Ishikawa (cell line): Measurements from ENCODE around the gene CACYBP.

ENCODE experiments used
- CEBPB ChIP-seq: IDR thresholded peaks from 2 replicates; pipeline ENCODE4 v1.6.1; 2012
- CREB1 ChIP-seq: IDR thresholded peaks from 2 replicates; pipeline ENCODE4 v1.6.1; 2012; ENCODE audit warnings: low read depth
- EGR1 ChIP-seq: IDR thresholded peaks from 2 replicates; pipeline ENCODE4 v1.6.1; 2012
- EP300 ChIP-seq: IDR thresholded peaks from 2 replicates; pipeline ENCODE4 v1.6.1; 2012; ENCODE audit warnings: borderline replicate concordance
- FOXM1 ChIP-seq: IDR thresholded peaks from 2 replicates; pipeline ENCODE4 v1.6.1; 2012; ENCODE audit warnings: low read depth, borderline replicate concordance
- NFIC ChIP-seq: IDR thresholded peaks from 2 replicates; pipeline ENCODE4 v1.6.1; 2012
- RAD21 ChIP-seq: IDR thresholded peaks from 2 replicates; pipeline ENCODE4 v1.6.1; 2012; ENCODE audit warnings: low read depth
- TAF1 ChIP-seq: IDR thresholded peaks from 2 replicates; pipeline ENCODE4 v1.6.1; 2012; ENCODE audit warnings: low read depth, mild to moderate bottlenecking
- TCF12 ChIP-seq: IDR thresholded peaks from 2 replicates; pipeline ENCODE4 v1.6.1; 2012; ENCODE audit warnings: low read depth
- TEAD4 ChIP-seq: IDR thresholded peaks from 2 replicates; pipeline ENCODE4 v1.6.1; 2012
- YY1 ChIP-seq: IDR thresholded peaks from 2 replicates; pipeline ENCODE4 v1.6.1; 2012; ENCODE audit warnings: low read depth
- ZBTB7A ChIP-seq: IDR thresholded peaks from 2 replicates; pipeline ENCODE4 v1.6.1; 2012; ENCODE audit warnings: low read depth
- TF ChIP-seq, protein P1 (sequence below): IDR thresholded peaks from 2 replicates; pipeline ENCODE4 v1.6.1; 2012; ENCODE audit warnings: low read depth, mild to moderate bottlenecking
- TF ChIP-seq, protein P2 (sequence below): IDR thresholded peaks from 2 replicates; pipeline ENCODE4 v1.6.1; 2012
- TF ChIP-seq, protein P3 (sequence below): IDR thresholded peaks from 2 replicates; pipeline ENCODE4 v1.6.1; 2012

The CACYBP gene

DNA sequence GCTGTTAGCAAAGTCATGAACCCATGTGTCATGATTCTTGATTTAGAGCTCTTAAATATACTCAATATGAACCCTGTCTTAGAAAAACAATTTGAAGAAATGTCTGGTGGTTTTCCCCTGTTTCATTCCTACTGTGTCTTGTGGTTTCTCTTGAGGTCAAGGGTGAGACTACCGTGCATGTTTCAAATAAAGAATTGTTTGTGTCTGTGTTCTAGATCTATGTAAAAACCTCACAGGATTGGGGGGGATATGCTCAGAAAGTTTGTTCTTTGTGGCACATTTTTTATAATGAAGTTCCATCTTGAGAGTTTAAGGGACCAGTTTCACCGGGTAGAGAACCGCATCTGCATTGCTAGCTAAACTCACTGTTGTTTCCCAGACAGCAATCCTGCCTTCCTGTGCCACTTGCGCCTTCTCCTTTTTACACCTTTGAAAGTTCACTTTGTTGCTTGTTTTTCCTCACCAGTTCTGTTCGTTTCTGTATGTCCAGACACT, 30.9 kb upstream of the CACYBP start:
- TF ChIP-seq YY1 (no peak), TAF1 (no peak), FOXM1 (no peak), CEBPB (no peak)

DNA sequence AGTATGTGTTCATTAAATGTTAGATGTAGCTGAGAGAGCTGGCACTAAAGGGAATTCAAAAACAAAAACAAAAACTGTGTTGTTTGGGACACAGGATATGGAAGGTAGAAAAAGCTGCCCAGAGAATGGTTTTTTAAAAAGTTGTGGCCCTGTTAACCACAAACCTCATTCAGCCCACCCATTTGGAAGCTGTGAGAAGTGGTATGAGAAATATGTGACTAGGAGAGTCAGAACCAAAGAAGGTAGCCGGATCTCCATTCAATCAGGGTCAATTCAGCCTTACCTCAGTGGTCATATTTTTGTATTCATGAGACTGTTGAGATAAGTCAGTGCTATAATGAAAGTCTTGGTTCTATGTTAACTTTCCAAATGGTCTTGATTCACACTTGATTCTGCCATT, 29.8 kb upstream of the CACYBP start:
- TF ChIP-seq FOXM1 (no peak), TCF12 (no peak), ZBTB7A (no peak), YY1 (no peak), TEAD4 (no peak), EGR1 (no peak), CEBPB (no peak), TAF1 (no peak), CREB1 (no peak), EP300 (no peak), RAD21 (no peak)
- TF ChIP-seq, protein P1, sequence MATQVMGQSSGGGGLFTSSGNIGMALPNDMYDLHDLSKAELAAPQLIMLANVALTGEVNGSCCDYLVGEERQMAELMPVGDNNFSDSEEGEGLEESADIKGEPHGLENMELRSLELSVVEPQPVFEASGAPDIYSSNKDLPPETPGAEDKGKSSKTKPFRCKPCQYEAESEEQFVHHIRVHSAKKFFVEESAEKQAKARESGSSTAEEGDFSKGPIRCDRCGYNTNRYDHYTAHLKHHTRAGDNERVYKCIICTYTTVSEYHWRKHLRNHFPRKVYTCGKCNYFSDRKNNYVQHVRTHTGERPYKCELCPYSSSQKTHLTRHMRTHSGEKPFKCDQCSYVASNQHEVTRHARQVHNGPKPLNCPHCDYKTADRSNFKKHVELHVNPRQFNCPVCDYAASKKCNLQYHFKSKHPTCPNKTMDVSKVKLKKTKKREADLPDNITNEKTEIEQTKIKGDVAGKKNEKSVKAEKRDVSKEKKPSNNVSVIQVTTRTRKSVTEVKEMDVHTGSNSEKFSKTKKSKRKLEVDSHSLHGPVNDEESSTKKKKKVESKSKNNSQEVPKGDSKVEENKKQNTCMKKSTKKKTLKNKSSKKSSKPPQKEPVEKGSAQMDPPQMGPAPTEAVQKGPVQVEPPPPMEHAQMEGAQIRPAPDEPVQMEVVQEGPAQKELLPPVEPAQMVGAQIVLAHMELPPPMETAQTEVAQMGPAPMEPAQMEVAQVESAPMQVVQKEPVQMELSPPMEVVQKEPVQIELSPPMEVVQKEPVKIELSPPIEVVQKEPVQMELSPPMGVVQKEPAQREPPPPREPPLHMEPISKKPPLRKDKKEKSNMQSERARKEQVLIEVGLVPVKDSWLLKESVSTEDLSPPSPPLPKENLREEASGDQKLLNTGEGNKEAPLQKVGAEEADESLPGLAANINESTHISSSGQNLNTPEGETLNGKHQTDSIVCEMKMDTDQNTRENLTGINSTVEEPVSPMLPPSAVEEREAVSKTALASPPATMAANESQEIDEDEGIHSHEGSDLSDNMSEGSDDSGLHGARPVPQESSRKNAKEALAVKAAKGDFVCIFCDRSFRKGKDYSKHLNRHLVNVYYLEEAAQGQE: no peak
- TF ChIP-seq, protein P2, sequence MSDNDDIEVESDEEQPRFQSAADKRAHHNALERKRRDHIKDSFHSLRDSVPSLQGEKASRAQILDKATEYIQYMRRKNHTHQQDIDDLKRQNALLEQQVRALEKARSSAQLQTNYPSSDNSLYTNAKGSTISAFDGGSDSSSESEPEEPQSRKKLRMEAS: no peak

DNA sequence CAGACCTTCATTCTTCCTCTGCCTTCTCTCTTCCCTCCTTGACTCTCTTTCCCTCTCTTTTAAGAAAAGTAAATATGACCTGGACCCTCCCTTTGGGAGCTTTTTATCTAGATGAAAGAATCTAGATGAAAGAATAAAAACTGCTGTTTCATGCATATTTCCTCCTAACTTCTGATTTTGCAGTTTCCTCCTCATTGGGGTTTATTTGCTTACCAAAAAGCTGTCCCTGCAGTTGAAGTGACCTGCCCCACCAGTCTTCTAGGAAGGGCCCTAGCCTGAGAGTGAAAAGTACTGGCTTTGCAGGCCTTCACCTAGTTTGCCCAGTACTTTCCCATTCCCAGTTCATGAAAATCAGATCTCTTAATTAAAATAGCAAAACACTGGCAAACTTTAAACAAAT, 28.3 kb upstream of the CACYBP start:
- TF ChIP-seq NFIC (no peak), ZBTB7A (no peak), FOXM1 (no peak), EP300 (no peak), TEAD4 (no peak), RAD21 (no peak), TCF12 (no peak), EGR1 (no peak), TAF1 (no peak), CREB1 (no peak), YY1 (no peak), CEBPB (no peak)
- TF ChIP-seq, protein P2: no peak
- TF ChIP-seq, protein P3, sequence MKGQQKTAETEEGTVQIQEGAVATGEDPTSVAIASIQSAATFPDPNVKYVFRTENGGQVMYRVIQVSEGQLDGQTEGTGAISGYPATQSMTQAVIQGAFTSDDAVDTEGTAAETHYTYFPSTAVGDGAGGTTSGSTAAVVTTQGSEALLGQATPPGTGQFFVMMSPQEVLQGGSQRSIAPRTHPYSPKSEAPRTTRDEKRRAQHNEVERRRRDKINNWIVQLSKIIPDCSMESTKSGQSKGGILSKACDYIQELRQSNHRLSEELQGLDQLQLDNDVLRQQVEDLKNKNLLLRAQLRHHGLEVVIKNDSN: no peak
- TF ChIP-seq, protein P1: no peak

DNA sequence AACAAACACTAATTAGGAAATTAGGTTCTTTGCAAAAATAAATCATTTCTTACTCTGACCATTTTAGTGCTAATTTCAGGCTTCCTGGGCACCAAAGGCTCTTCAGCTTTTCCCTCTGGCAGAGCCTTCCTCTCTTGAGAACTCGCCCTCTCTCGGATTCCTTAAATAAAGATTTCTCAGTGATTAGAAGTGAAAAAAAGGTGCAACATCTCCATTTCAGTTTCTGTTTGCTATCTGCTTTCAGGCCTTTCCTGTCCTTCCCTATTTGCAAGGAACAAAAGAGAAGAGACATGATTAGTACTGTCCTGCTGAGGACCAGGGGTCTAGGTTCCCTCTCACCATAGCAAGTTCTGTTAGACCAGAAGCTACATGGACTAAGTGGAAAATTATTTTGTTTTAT, 27.8 kb upstream of the CACYBP start:
- TF ChIP-seq TEAD4 (no peak), TCF12 (no peak), CREB1 (no peak), CEBPB (no peak), ZBTB7A (no peak), RAD21 (no peak), NFIC (no peak), TAF1 (no peak), YY1 (no peak)
- TF ChIP-seq, protein P1: no peak
- TF ChIP-seq, protein P3: no peak

DNA sequence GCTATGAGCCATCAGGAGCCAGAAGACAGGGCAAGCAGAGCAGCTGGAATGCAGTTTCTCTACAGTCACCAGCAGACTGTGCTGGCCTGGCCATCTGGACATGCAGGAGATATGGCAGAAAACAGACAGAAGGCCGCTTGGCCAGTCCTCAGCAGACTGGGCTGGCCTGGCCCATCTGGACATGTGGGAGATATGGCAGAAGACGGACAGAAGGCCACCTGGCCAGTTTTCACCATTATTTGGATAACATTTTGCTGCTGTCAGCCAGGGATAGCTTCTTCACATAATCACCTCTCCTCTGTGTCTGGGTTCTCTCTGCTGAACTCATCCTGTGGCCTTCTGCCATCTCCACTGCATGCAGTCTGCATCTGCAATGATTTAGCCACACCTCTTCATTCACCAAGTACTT, 25.0 kb upstream of the CACYBP start:
- TF ChIP-seq CEBPB (no peak), CREB1 (no peak), YY1 (no peak), NFIC (no peak), TCF12 (no peak), EGR1 (no peak), TEAD4 (no peak), EP300 (no peak), TAF1 (no peak), FOXM1 (no peak)
- TF ChIP-seq, protein P3: no peak
- TF ChIP-seq, protein P2: no peak
- TF ChIP-seq, protein P1: no peak
